GM20000 (cell line): ENCODE results near the gene ZFP90.
"Not testable (repeated sequence)": the region's sequence is repeated elsewhere in the genome, so short reads cannot be mapped to it uniquely, and the experiment has no call there.

ENCODE experiments used
- DNase-seq: peaks from one replicate; pipeline ENCODE4 v3.0.0; 2012; ENCODE audit warnings: low spot score
- CTCF ChIP-seq: IDR thresholded peaks from 2 replicates; pipeline ENCODE4 v1.5.1; 2012; ENCODE audit warnings: mild to moderate bottlenecking, control low read depth; ENCODE audit errors: extremely low read depth, missing control alignments

Gene ZFP90

GRCh38 chr16:68529608-68529930 lies 9.5 kb upstream of the ZFP90 start:
- no peak for DNase-seq
- no peak for TF ChIP-seq CTCF

DNA sequence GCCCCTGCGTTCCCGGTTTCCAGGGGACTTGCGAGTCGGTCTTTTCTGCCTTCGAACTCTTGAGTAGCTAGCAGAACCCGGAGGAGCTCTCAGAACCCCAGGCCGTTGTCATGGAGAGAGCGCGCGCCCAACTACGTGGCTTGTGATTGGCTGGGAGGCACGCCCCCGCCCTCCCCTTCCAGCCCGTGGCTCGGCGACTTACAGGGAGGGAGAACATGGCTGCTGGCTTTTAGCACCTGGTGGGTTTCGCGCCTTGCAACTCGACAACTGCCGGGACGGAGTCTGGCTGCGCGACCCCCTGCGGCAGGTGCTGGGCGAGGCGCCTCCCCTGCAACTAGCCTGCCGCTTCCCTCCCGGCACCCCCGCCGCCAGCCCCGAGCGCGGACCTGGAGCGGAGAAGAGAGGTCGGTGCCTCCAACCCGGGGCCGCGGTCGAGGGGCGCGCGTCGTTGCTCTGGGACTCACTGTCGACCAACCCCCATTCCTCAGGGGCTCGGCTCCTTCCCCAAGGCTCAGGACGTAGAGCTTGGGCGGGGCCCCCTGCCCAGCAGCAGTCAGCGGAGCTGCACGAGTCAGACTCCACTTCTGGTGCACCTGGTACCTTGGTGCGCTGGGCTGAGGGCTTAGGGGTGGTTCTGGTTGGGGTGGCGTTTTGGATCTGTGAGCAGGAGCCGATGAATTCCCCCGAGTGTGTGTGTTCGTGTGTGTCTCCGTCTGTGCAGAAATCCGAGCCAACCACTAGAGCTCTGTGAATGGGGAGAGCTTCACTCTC lies 9.0 kb upstream of the ZFP90 start:
- peak; percentile 98 for DNase-seq
- no peak for TF ChIP-seq CTCF

DNA sequence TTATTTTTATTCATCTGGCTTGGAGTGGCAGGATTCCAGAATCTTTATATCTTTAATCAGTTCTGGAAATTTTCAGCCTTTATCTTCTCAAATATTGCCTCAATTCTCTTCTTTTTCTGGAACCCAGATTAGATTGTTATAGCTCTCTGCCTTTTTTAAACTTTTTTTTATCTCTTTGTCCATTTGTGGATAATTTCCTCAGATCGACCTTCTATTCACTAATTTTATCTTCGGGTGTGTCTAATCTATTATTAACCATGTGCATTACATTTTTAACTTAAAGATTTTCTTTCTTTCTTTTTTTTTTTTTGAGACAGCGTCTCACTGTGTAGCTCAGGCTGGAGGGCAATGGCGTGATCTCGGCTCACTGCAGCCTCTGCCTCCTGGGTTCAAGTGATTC lies 5.2 kb upstream of the ZFP90 start:
- DNase-seq: no peak
- no peak for TF ChIP-seq CTCF

- no peak for DNase-seq
- no peak for TF ChIP-seq CTCF
Measured at GRCh38 chr16:68535331-68535730, 3.8 kb upstream of the ZFP90 start.

GRCh38 chr16:68539711-68540239 lies 684 bp downstream of the ZFP90 start:
- TF ChIP-seq CTCF: no peak
- peak; percentile 39 for DNase-seq

DNA sequence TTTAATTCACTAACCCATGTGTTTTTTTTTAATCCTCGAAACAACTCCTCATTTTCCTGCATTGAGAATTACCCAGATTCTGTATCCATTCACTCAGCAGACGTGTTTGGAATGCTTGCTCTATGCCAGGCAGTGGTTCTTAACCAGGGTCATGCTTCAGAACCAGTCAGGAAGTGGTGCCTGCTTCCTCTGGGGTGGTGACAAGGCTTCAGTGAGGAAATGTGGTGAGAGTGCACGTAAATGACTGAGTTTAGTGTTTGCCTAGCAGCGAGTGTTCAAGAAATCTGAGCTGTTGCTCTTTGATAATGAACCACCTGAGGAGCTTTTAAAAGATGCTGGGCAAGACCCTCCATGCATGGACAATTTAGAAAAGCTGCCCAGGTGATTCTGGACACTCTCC lies 9.9 kb downstream of the ZFP90 start:
- TF ChIP-seq CTCF: no peak
- DNase-seq: no peak

DNA sequence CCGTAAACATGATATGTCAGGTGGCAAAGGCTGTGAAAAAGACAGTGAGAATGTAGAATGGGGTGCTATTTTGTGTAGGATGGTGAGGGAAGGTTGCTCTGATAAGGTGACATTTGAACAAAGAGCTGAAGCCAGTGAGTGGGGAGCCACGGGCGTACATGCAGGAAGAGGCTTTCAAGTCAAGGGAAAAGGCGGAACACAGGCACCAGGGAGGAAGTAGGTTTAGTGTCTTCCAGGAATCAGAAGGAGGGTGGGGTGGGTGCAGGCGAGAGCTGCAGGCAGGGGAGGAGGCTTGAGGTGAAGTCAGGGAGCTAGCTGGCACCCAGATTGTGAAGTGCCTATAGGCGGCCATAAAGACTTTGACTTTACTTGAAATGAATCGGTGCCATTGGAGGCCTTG lies 14.1 kb downstream of the ZFP90 start:
- no peak for DNase-seq
- no peak for TF ChIP-seq CTCF

DNA sequence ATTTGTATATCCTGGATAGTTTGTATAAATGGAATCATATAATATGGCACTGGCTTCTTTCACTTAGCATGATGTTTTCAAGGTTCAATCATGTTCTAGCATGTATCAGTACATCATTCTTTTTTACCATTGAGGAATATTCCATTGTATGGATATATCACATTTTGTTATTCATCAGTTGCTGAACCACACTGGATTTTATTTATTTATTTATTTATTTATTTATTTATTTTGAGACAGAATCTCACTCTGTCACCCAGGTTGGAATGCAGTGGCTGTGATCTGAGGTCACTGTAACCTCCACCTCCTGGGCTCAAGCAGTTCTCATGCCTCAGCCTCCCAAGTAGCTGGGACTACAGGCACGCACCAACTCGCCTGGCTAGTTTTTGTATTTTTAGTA lies 21.2 kb downstream of the ZFP90 start:
- not testable (repeated sequence) for DNase-seq
